ENCODE results near the gene CDH13. TPM values are rescaled to one million over a fixed set of nuclear protein-coding genes. Genes with fewer than 3 reads are reported as not detected.

The CDH13 gene
- total RNA-seq, 1 donor from 2014 or later = 81.1 TPM

GRCh38 chr16:83160287-83161020, 533.7 kb downstream of the CDH13 start:
- Mint-ChIP-seq H3K27me3 (ENCODE audit: unreplicated experiment) (peaks cover 2% of the 10 kb centered on the region), H3K36me3 (ENCODE audit: unreplicated experiment) (no peaks in the 10 kb centered on the region), H3K27ac (ENCODE audit: unreplicated experiment) (no peak overlapping the region), H3K4me1 (ENCODE audit: low read depth, unreplicated experiment) (peaks cover 10% of the 10 kb centered on the region), H3K9me3 (ENCODE audit: unreplicated experiment) (peaks cover 2% of the 10 kb centered on the region), H3K4me3 (ENCODE audit: unreplicated experiment) (no peak overlapping the region)
- TF ChIP-seq, protein P1, sequence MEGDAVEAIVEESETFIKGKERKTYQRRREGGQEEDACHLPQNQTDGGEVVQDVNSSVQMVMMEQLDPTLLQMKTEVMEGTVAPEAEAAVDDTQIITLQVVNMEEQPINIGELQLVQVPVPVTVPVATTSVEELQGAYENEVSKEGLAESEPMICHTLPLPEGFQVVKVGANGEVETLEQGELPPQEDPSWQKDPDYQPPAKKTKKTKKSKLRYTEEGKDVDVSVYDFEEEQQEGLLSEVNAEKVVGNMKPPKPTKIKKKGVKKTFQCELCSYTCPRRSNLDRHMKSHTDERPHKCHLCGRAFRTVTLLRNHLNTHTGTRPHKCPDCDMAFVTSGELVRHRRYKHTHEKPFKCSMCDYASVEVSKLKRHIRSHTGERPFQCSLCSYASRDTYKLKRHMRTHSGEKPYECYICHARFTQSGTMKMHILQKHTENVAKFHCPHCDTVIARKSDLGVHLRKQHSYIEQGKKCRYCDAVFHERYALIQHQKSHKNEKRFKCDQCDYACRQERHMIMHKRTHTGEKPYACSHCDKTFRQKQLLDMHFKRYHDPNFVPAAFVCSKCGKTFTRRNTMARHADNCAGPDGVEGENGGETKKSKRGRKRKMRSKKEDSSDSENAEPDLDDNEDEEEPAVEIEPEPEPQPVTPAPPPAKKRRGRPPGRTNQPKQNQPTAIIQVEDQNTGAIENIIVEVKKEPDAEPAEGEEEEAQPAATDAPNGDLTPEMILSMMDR (IDR thresholded peaks at IDR 0.05; ENCODE audit: partially characterized antibody, unreplicated experiment) = no peak
- DNase-seq = no peak

DNA sequence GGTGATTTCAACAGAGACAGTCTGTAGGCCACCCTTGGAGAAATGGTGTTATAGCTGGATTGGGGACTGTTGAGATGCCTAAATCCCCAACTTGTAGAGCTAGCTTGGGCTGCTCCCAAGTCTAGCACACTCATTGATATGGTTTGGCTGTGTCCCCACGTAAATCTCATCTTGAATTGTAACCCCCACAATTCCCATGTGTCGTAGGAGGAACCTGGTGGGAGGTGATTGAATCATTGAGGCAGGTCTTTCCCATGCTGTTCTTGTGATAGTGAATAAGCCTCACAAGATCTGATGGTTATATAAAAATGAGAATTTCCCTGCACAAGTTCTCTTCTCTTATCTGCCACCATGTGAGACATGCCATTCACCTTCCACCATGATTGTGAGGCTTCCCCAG, 536.0 kb downstream of the CDH13 start:
- H3K4me1 Mint-ChIP-seq (ENCODE audit: low read depth, unreplicated experiment) = peaks cover 10% of the 10 kb centered on the region
- peaks cover 2% of the 10 kb centered on the region for H3K9me3 Mint-ChIP-seq (ENCODE audit: unreplicated experiment)
- peaks cover 2% of the 10 kb centered on the region for H3K27me3 Mint-ChIP-seq (ENCODE audit: unreplicated experiment)
- no peak overlapping the region for H3K27ac Mint-ChIP-seq (ENCODE audit: unreplicated experiment)
- H3K4me3 Mint-ChIP-seq (ENCODE audit: unreplicated experiment) = no peak overlapping the region
- no peaks in the 10 kb centered on the region for H3K36me3 Mint-ChIP-seq (ENCODE audit: unreplicated experiment)
- DNase-seq = no peak
- TF ChIP-seq, protein P1 (IDR thresholded peaks at IDR 0.05; ENCODE audit: partially characterized antibody, unreplicated experiment) = no peak

- DNase-seq = no peak
- H3K4me3 Mint-ChIP-seq (ENCODE audit: unreplicated experiment) = no peak overlapping the region
- H3K36me3 Mint-ChIP-seq (ENCODE audit: unreplicated experiment) = no peaks in the 10 kb centered on the region
- peaks cover 2% of the 10 kb centered on the region for H3K4me1 Mint-ChIP-seq (ENCODE audit: low read depth, unreplicated experiment)
- no peak overlapping the region for H3K27ac Mint-ChIP-seq (ENCODE audit: unreplicated experiment)
- H3K27me3 Mint-ChIP-seq (ENCODE audit: unreplicated experiment) = no peaks in the 10 kb centered on the region
- H3K9me3 Mint-ChIP-seq (ENCODE audit: unreplicated experiment) = peaks cover 2% of the 10 kb centered on the region
- TF ChIP-seq, protein P1 (IDR thresholded peaks at IDR 0.05; ENCODE audit: partially characterized antibody, unreplicated experiment) = no peak
Measured at GRCh38 chr16:83164816-83165215, 538.0 kb downstream of the CDH13 start.

GRCh38 chr16:83171396-83171795, 544.6 kb downstream of the CDH13 start:
- Mint-ChIP-seq H3K27me3 (ENCODE audit: unreplicated experiment) (no peaks in the 10 kb centered on the region), H3K9me3 (ENCODE audit: unreplicated experiment) (no peaks in the 10 kb centered on the region), H3K4me1 (ENCODE audit: low read depth, unreplicated experiment) (no peaks in the 10 kb centered on the region)

DNA sequence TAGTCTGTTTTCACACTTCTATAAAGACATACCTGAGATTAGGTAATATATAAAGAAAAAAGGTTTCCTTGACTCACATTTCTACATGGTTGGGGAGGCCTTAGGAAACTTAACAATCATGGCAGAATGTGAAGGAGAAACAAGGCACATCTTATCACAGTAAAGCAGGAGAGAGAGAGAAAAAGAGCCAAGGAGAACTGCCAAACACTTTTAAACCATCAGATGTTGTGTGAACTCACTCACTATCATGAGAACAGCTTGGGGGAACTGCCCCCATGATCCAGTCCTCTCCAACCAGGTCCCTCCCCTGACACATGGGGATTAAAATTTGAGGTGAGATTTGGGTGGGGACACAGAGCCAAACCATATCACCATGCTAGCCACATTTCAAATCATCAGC, 547.9 kb downstream of the CDH13 start:
- Mint-ChIP-seq H3K4me1 (ENCODE audit: low read depth, unreplicated experiment) (no peaks in the 10 kb centered on the region), H3K9me3 (ENCODE audit: unreplicated experiment) (no peaks in the 10 kb centered on the region), H3K4me3 (ENCODE audit: unreplicated experiment) (no peak overlapping the region), H3K27ac (ENCODE audit: unreplicated experiment) (no peak overlapping the region), H3K27me3 (ENCODE audit: unreplicated experiment) (no peaks in the 10 kb centered on the region), H3K36me3 (ENCODE audit: unreplicated experiment) (no peaks in the 10 kb centered on the region)
- TF ChIP-seq, protein P1 (IDR thresholded peaks at IDR 0.05; ENCODE audit: partially characterized antibody, unreplicated experiment) = no peak
- DNase-seq = no peak

More at GRCh38 chr16:83171396-83171795, 544.6 kb downstream of the CDH13 start:
- H3K4me3 Mint-ChIP-seq (ENCODE audit: unreplicated experiment) = no peak overlapping the region
- DNase-seq = no peak
- no peaks in the 10 kb centered on the region for H3K36me3 Mint-ChIP-seq (ENCODE audit: unreplicated experiment)
- TF ChIP-seq, protein P1 (IDR thresholded peaks at IDR 0.05; ENCODE audit: partially characterized antibody, unreplicated experiment) = no peak
- H3K27ac Mint-ChIP-seq (ENCODE audit: unreplicated experiment) = no peak overlapping the region
